SK-N-SH (cell line): ENCODE results near the gene FSHR. TPM values are rescaled to one million over a fixed set of nuclear protein-coding genes. Genes with fewer than 3 reads are reported as not detected.

ENCODE experiments used
- CTCF ChIA-PET: fragments of 300-600, 350-600 bp; formaldehyde crosslinking; extraction: SDS; loops from one replicate; lab custom pipeline; 2021; lab: Yijun Ruan, JAX
- POLR2A ChIA-PET: fragments of 350-600 bp; sonication (Branson Sonifier 250); formaldehyde crosslinking; extraction: SDS; loops from one replicate; lab custom pipeline; 2020; ENCODE audit warnings: antibody characterized with exemption, inconsistent platforms; lab: Yijun Ruan, JAX
- DNase-seq: peaks from one replicate; pipeline ENCODE4 v3.0.0; 2012
- H2AFZ ChIP-seq: fragments of 200-600 bp; sonication (generic); 2 replicates; pipeline ENCODE4 v1.8.1; 2016; ENCODE audit warnings: antibody characterized with exemption, mild to moderate bottlenecking, low read depth
- H3F3A ChIP-seq: fragments of 200-600 bp; sonication (generic); replicated peaks from 2 replicates; pipeline ENCODE3; 2016; ENCODE audit warnings: antibody characterized with exemption, mild to moderate bottlenecking; ENCODE audit not compliant: insufficient read depth
- H3K27ac ChIP-seq, 2 experiments: fragments of 200-500 bp in 1 of 2; fragments of 200-600 bp in 1 of 2; sonication (Bioruptor generic) in 1 of 2; sonication (generic), shearing (Covaris generic) in 1 of 2; 2 replicates each; pipeline versions ENCODE4 v1.5.1 to v1.6.1; 2014 to 2016; ENCODE audit warnings: low read depth in 2 of 2, inconsistent platforms in 1 of 2, low read length in 1 of 2, mild to moderate bottlenecking in 1 of 2, mixed read lengths in 1 of 2
- H3K27me3 ChIP-seq: fragments of 200-600 bp; sonication (generic), shearing (Covaris generic); 2 replicates; pipeline ENCODE4 v1.6.1; 2016; ENCODE audit warnings: mixed run types; ENCODE audit not compliant: insufficient read depth
- H3K36me3 ChIP-seq, 2 experiments: fragments of 200-500 bp in 1 of 2; fragments of 200-600 bp in 1 of 2; sonication (Bioruptor generic) in 1 of 2; sonication (generic) in 1 of 2; replicated peaks in 1 of 2; 2 replicates each; pipeline versions ENCODE3 to v1.5.1; 2014 to 2016; ENCODE audit warnings: low read length in 1 of 2, mild to moderate bottlenecking in 1 of 2; ENCODE audit not compliant: insufficient read depth in 2 of 2, control insufficient read depth in 1 of 2
- H3K4me1 ChIP-seq, 2 experiments: fragments of 200-500 bp in 1 of 2; fragments of 200-600 bp in 1 of 2; sonication (Bioruptor generic) in 1 of 2; sonication (generic), shearing (Covaris generic) in 1 of 2; 2 replicates each; pipeline versions ENCODE4 v1.5.1 to v1.6.1; 2014 to 2016; ENCODE audit warnings: low read depth in 1 of 2, low read length in 1 of 2, mixed run types in 1 of 2; ENCODE audit not compliant: insufficient read depth in 2 of 2, control insufficient read depth in 1 of 2
- H3K4me2 ChIP-seq: fragments of 200-600 bp; sonication (generic), shearing (Covaris generic); 2 replicates; pipeline ENCODE4 v1.6.1; 2017; ENCODE audit warnings: mixed run types
- H3K4me3 ChIP-seq, 2 experiments: fragments of 200-500 bp in 1 of 2; fragments of 200-600 bp in 1 of 2; sonication (Bioruptor generic) in 1 of 2; sonication (generic), shearing (Covaris generic) in 1 of 2; 2 replicates each; pipeline versions ENCODE4 v1.5.1 to v1.8.1; 2014 to 2016; ENCODE audit warnings: low read depth in 2 of 2, inconsistent platforms in 1 of 2, low read length in 1 of 2, mild to moderate bottlenecking in 1 of 2, mixed read lengths in 1 of 2, moderate library complexity in 1 of 2
- H3K79me2 ChIP-seq: fragments of 200-600 bp; sonication (generic); 2 replicates; pipeline ENCODE4 v1.8.1; 2017; ENCODE audit warnings: mild to moderate bottlenecking; ENCODE audit not compliant: insufficient read depth
- H3K9ac ChIP-seq: fragments of 200-600 bp; sonication (generic); 2 replicates; pipeline ENCODE4 v1.6.1; 2017; ENCODE audit warnings: mixed run types
- H3K9me2 ChIP-seq: fragments of 200-600 bp; sonication (generic); 2 replicates; pipeline ENCODE4 v1.6.1; 2017; ENCODE audit warnings: mixed run types
- H3K9me3 ChIP-seq: fragments of 200-600 bp; sonication (generic); 2 replicates; pipeline ENCODE4 v1.6.1; 2017; ENCODE audit warnings: mixed run types, mild to moderate bottlenecking, moderate library complexity
- H4K20me1 ChIP-seq: fragments of 200-600 bp; sonication (generic); 2 replicates; pipeline ENCODE4 v1.6.1; 2017; ENCODE audit warnings: mild to moderate bottlenecking, mixed run types; ENCODE audit not compliant: insufficient read depth
- CHD2 ChIP-seq: fragments of 150-350 bp; IDR thresholded peaks from 2 replicates; pipeline ENCODE4 v1.6.1; 2018; ENCODE audit warnings: low read length; ENCODE audit not compliant: partially characterized antibody
- ELF1 ChIP-seq: IDR thresholded peaks from 2 replicates; pipeline ENCODE4 v1.4.0; 2012
- EZH2phosphoT487 ChIP-seq: fragments of 200-600 bp; sonication (generic); IDR thresholded peaks from 2 replicates; pipeline ENCODE4 v1.6.1; 2017; ENCODE audit warnings: low read depth, mixed run types, mild to moderate bottlenecking, antibody characterized with exemption, moderate library complexity, borderline replicate concordance
- FOSL2 ChIP-seq: IDR thresholded peaks from 2 replicates; pipeline ENCODE4 v1.4.0; 2012; ENCODE audit warnings: low read depth, mild to moderate bottlenecking, moderate library complexity, borderline replicate concordance
- FOXM1 ChIP-seq: IDR thresholded peaks from 2 replicates; pipeline ENCODE4 v1.4.0; 2012; ENCODE audit warnings: low read depth, mild to moderate bottlenecking
- GATA2 ChIP-seq: sonication (generic); formaldehyde crosslinking; IDR thresholded peaks from 2 replicates; pipeline ENCODE4 v1.5.0; 2020; ENCODE audit warnings: mild to moderate bottlenecking, missing genetic modification reagents
- JUND ChIP-seq: IDR thresholded peaks from 2 replicates; pipeline ENCODE4 v1.4.0; 2012
- MAX ChIP-seq: IDR thresholded peaks from 2 replicates; pipeline ENCODE4 v1.4.0; 2012; ENCODE audit warnings: low read depth
- NFIC ChIP-seq: IDR thresholded peaks from 2 replicates; pipeline ENCODE4 v1.4.0; 2012; ENCODE audit warnings: borderline replicate concordance
- NRF1 ChIP-seq: IDR thresholded peaks from 2 replicates; pipeline ENCODE4 v1.6.1; 2012; ENCODE audit warnings: low read depth, mild to moderate bottlenecking, low read length
- PBX3 ChIP-seq: IDR thresholded peaks from 2 replicates; pipeline ENCODE4; 2012
- POLR2AphosphoS5 ChIP-seq: IDR thresholded peaks from 2 replicates; pipeline ENCODE4 v1.6.1; 2012; ENCODE audit warnings: low read depth, low read length
- RAD21 ChIP-seq: IDR thresholded peaks from 2 replicates; pipeline ENCODE4 v1.6.1; 2012; ENCODE audit warnings: mild to moderate bottlenecking, low read length
- RCOR1 ChIP-seq: fragments of 150-350 bp; IDR thresholded peaks from 2 replicates; pipeline ENCODE4 v1.6.1; 2017; ENCODE audit warnings: antibody characterized with exemption, low read length
- SIN3A ChIP-seq: IDR thresholded peaks from 2 replicates; pipeline ENCODE4 v1.6.1; 2012; ENCODE audit warnings: low read depth, mild to moderate bottlenecking, low read length, moderate library complexity, borderline replicate concordance
- SMC3 ChIP-seq: IDR thresholded peaks from 2 replicates; pipeline ENCODE4 v1.6.1; 2012; ENCODE audit warnings: low read depth, low read length, improper control_type of control experiment
- TAF1 ChIP-seq: IDR thresholded peaks from 2 replicates; pipeline ENCODE4 v1.6.1; 2012; ENCODE audit warnings: low read depth, mild to moderate bottlenecking, low read length, moderate library complexity, borderline replicate concordance
- USF1 ChIP-seq: IDR thresholded peaks from 2 replicates; pipeline ENCODE4 v1.4.0; 2012; ENCODE audit warnings: low read depth, borderline replicate concordance
- YY1 ChIP-seq: IDR thresholded peaks from 2 replicates; pipeline ENCODE4 v1.4.0; 2012; ENCODE audit warnings: low read depth, mild to moderate bottlenecking
- WGBS: methylation state at CpG from one replicate; pipeline ENCODE4 v1.1.6; 2017; ENCODE audit warnings: low lambda C conversion rate; 5-methylcytosine and 5-hydroxymethylcytosine counted together
- polyA plus RNA-seq, 3 experiments: library from polyadenylated mRNA; depleted of rRNA; stranded (reverse); fragments of >200 nt; gene quantifications; 2 replicates each; pipeline ENCODE4 v1.2.3, GENCODE V29; 2012
- TF ChIP-seq, protein P1 (sequence below): IDR thresholded peaks from 2 replicates; pipeline ENCODE4 v1.4.0; 2012; ENCODE audit warnings: low read depth, borderline replicate concordance
- TF ChIP-seq, protein P2 (sequence below): fragments of 150-350 bp; IDR thresholded peaks from 2 replicates; pipeline ENCODE4 v1.6.1; 2017; ENCODE audit warnings: antibody characterized with exemption, low read length, low read depth, borderline replicate concordance

FSHR gene
- polyA plus RNA-seq, 1 of the 3 experiments (the other 2 are of a cell fraction): not detected

- TF ChIP-seq SIN3A (no peak), CHD2 (no peak), JUND (no peak), SMC3 (no peak), ELF1 (no peak)
- TF ChIP-seq, all 33 proteins: peak for 0
Observed at GRCh38 chr2:48968011-48968410, 186.3 kb downstream of the FSHR start (continued).

DNA sequence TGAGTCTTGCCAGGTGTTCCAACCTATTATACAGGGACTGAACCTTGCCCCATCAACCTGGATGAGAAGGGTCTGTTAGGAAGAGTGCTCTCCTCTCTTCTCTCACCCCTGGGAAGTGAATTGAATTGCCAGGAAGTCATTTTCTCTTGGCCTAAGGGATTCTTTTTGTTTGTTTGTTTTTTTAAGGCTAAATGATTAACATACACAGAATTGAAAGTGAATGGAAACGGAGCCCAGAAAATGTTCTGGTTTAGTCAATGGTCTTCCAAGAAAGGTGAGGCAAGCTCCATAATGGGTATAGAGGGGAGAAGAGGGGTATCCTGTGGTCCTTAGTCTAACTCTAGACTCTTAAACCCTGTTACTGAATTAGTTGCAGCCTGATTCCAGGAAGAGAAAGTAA, 189.1 kb downstream of the FSHR start:
- H3K4me3 ChIP-seq: no peak overlapping the region
- WGBS: 6% methylated on average over 1 of the region's 1 CpG
- H2AFZ ChIP-seq: no peak overlapping the region
- H3K27ac ChIP-seq: no peak overlapping the region
- H3K9me2 ChIP-seq: no peaks in the 10 kb centered on the region
- H3K79me2 ChIP-seq: no peaks in the 10 kb centered on the region
- POLR2A ChIA-PET: no interaction called here
- CTCF ChIA-PET: interaction anchor here (1.2 kb wide), 1 partner anchor 19 kb away, joined by 4 read pairs; no protein-coding TSS in a partner anchor
- no peaks in the 10 kb centered on the region for H3K36me3 ChIP-seq
- H3K4me1 ChIP-seq: no peaks in the 10 kb centered on the region
- H3F3A ChIP-seq: no peaks in the 10 kb centered on the region
- H4K20me1 ChIP-seq: no peaks in the 10 kb centered on the region
- no peak for DNase-seq
- no peak overlapping the region for H3K4me2 ChIP-seq
- no peaks in the 10 kb centered on the region for H3K9me3 ChIP-seq
- TF ChIP-seq USF1 (no peak), EZH2phosphoT487 (no peak), GATA2 (CRISPR knock-in tag) (no peak), RCOR1 (no peak), POLR2AphosphoS5 (no peak), TAF1 (no peak), MAX (no peak)
- TF ChIP-seq, protein P1, sequence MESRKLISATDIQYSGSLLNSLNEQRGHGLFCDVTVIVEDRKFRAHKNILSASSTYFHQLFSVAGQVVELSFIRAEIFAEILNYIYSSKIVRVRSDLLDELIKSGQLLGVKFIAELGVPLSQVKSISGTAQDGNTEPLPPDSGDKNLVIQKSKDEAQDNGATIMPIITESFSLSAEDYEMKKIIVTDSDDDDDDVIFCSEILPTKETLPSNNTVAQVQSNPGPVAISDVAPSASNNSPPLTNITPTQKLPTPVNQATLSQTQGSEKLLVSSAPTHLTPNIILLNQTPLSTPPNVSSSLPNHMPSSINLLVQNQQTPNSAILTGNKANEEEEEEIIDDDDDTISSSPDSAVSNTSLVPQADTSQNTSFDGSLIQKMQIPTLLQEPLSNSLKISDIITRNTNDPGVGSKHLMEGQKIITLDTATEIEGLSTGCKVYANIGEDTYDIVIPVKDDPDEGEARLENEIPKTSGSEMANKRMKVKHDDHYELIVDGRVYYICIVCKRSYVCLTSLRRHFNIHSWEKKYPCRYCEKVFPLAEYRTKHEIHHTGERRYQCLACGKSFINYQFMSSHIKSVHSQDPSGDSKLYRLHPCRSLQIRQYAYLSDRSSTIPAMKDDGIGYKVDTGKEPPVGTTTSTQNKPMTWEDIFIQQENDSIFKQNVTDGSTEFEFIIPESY: no peak
- no peaks in the 10 kb centered on the region for H3K27me3 ChIP-seq
- H3K9ac ChIP-seq: no peak overlapping the region

DNA sequence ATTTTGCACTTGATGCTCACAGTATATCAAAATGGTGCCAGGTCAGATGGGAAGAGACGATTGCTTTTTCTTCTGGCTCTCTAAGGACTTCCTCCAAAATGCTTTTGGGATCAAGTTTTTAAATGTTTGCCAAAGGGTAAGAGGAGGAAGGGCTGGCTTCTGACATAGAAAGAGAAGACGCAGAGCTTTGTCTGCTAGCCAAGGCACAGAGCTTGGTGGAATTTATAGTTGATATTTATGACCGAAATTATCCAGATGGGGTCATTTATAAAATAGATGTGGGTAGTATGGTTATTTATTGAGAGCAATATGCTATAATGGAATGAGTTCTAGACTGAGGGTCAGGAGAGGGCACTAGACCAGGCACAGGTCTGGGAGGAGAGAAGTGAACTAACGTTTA, 193.3 kb downstream of the FSHR start:
- Histone ChIP-seq H3K9me3 (no peaks in the 10 kb centered on the region), H4K20me1 (no peaks in the 10 kb centered on the region), H3K27me3 (no peaks in the 10 kb centered on the region), H3K4me3 (no peak overlapping the region), H3K9me2 (no peaks in the 10 kb centered on the region), H3F3A (no peaks in the 10 kb centered on the region), H3K36me3 (no peaks in the 10 kb centered on the region), H3K4me1 (no peaks in the 10 kb centered on the region), H3K27ac (no peak overlapping the region), H3K9ac (no peak overlapping the region), H3K79me2 (no peaks in the 10 kb centered on the region), H2AFZ (no peak overlapping the region), H3K4me2 (no peak overlapping the region)
- WGBS: 23% methylated on average over 4 of the region's 4 CpGs
- POLR2A ChIA-PET: no interaction called here
- no peak for DNase-seq
- CTCF ChIA-PET: interaction anchor here (1.7 to 1.9 kb wide), 2 partner anchors 10 to 15 kb away, joined by 5 to 9 read pairs; no protein-coding TSS in a partner anchor
- TF ChIP-seq POLR2AphosphoS5 (no peak), RAD21 (no peak), PBX3 (no peak), NFIC (no peak), FOXM1 (no peak), FOSL2 (no peak), TAF1 (no peak), YY1 (no peak), NRF1 (no peak), SIN3A (no peak), MAX (no peak)
- TF ChIP-seq, protein P2, sequence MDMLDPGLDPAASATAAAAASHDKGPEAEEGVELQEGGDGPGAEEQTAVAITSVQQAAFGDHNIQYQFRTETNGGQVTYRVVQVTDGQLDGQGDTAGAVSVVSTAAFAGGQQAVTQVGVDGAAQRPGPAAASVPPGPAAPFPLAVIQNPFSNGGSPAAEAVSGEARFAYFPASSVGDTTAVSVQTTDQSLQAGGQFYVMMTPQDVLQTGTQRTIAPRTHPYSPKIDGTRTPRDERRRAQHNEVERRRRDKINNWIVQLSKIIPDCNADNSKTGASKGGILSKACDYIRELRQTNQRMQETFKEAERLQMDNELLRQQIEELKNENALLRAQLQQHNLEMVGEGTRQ: no peak
